IPS-NIHi11 (cell line): Measurements from ENCODE around the gene FASTKD3.

ENCODE experiments used
- DNase-seq: peaks from one replicate; pipeline ENCODE4 v3.0.0; 2012; ENCODE audit warnings: mixed read lengths, low spot score

Gene FASTKD3

DNA sequence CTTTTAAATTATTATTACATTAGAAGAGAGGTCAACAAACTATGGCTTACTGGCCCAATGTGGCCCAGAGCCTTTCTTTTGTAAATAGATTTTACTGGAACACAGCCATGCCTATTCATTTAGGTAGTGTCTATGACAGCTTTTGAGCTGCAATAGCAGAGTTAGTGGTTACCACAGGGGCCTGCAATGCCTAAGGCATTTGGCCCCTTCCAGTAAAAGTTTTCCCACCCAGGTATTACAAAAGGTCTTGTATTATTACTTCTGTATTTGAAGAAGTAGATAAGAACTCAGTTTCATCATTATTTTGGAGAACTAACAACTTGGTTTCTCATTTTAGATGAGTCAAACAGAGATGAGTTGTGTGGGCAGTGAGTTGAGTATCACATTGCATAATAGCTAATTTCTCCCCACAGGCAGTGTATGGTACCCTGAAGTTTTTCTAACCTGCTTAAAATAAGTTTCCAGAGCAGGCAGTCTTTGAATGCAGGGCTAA is 9.6 kb upstream of the FASTKD3 start:
- no peak for DNase-seq

DNA sequence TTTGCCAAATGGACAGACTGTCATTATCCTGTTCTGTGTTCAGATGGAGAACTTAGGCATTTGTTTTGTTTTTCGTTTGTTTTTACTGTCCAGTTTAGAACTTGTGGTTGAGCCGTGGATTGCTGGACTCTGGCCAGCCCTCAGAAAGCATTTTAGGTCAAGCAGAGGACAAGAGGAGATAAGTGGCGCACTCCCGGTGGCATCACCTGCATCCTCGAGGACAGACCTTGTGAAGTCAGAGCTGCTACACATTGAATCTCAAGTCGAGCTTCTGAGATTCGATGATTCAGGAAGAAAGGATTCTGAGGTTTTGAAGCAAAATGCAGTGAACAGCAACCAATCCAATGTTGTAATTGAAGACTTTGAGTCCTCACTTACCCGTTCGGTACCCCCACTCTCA is 9.0 kb upstream of the FASTKD3 start:
- DNase-seq: no peak

DNA sequence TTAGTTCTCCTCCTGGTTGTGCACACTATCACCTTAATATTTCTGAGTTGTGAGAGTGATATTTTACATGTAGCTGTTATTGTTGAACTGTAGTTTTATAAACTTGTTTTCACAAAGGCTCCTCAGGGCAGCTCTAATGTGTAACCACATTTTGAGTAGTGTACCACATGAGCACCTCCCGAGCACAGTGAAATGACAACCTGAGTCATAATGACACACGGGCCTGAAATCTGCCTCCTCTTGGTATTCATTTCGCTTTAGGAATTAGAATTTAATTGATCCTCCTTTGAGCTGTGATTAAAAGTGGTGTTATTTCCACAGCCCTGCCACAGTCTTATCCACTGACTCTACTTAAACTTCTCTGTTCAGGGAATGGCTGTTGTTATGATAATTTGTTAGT is 8.0 kb upstream of the FASTKD3 start:
- no peak for DNase-seq

DNA sequence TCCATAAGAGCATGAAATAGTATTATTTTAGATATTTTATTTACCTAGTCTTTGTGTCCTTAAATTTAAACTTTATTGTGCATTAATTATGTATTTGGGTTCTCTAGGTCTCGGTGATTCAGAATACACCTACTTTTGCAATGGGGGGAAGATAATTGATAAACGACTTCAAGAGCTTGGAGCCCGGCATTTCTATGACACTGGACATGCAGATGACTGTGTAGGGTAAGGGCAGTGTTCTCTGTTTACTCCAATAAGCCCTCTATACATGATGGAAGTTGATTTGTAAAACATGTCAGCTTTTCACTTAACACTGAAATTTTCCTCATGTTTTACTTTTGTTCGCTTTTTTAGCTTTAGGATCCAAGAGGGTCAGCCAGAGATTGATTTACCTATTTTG is 6.3 kb upstream of the FASTKD3 start:
- no peak for DNase-seq

DNA sequence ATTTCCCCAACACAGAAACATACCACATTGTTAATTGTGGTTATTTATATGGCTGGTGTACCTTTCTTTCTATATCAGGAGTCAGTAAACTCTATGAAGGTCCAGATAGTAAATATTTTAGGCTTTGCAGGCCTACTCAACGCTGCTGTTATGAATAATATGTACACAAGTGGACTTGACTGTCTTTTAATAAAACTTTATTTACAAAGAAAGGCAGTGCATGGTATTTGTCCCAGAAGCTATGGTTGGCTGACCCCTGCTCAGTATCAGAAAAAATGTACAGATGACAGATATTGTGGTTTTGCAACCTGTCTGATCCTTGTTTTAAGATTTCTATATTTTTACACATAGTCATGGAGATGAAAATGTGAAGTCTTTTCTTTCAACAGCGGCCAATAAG is 5.8 kb upstream of the FASTKD3 start:
- no peak for DNase-seq

DNA sequence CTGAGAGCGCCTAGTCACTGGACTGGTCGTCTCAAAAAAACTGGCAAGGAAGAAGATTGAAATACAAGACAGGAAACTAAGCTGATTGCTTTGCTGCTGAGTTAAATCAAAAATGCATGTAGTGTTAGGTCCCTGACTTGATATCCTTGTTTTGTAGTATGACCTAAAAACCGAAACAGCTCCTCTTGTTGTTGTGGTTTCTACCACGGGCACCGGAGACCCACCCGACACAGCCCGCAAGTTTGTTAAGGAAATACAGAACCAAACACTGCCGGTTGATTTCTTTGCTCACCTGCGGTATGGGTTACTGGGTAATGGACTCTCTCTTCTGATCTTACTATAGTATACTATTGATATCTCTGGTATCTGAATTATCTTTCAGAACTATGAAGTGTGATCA is 4.4 kb upstream of the FASTKD3 start:
- no peak for DNase-seq

DNA sequence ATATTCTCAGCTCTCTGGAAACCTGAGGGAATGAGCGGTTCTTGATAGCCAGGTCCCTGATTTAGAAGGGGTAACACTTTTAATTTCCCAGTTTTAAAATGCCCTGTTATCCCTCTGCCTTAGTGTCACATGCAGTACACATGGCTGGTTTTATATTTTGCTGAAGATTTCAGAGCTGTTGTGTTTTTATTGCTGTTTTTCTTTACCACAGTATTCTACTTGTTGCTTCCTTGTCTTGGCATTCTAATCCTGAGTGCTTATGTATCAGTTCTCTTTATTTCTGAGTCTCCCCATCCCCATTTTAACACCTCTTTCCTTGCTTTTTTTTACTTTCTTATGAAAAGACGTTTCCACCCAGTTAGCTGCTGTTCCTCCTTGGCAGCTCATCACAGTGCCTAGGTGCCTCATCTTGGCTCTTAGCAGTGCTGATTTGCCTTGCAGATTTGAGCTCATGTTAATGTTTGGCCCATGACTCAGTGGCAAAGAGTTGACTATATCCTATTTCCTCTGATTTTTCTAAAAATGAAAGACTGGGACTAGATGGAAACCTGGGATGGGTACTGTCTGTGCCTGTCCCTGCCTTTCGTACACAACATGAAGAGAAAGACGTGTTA is 3.8 kb upstream of the FASTKD3 start:
- no peak for DNase-seq

DNA sequence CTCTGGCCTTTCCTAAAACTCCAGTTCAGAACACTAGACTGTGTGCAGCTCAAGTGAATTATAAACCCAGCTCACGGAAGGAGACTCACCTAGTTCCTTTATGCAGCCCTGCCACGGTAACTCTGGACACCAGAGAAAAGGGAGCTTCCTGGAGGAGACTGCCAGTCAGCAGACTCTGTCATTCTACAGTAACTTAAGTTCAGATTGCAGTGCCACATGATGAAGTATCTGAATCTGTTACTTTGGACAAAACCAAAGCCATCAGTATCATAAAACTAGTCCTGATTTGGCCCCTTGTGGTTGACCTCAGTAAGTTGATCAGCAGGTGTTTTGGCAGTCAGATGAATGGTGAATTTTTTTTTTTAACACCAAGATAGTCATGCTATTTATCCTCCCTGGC is 2.8 kb upstream of the FASTKD3 start:
- DNase-seq: no peak

DNA sequence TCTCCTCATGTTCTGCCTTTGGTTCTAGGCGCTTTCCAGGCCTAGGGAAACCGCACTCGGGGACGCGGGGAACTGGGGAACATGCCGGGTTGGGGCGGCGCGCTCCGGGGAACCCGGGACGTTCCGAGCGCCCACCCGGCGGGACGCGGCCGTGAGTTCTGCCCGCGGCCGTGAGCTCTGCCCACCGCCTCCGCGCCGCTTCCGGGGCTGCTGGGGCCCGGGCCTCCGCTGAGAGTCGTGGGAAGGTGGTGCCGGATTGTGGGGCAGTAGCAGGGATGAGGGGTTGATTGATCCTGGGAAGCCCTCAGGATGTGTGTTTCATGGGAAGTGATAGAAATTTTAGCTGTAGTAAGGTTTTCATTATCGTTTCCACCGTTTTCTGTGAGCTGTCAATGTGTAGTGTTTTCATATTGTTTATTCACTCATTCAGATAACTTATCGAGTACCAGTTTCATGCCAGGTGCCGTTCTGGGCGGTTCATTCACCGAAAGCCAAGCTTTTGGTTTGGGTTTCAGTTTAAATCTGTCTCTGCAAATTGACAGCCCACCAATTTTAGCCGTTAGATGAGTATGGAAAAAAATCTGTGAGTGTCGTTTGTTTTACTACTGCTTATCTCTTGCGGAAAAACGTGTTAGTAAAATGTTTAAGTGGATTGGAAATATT is 774 bp upstream of the FASTKD3 start:
- peak; percentile 19 for DNase-seq

DNA sequence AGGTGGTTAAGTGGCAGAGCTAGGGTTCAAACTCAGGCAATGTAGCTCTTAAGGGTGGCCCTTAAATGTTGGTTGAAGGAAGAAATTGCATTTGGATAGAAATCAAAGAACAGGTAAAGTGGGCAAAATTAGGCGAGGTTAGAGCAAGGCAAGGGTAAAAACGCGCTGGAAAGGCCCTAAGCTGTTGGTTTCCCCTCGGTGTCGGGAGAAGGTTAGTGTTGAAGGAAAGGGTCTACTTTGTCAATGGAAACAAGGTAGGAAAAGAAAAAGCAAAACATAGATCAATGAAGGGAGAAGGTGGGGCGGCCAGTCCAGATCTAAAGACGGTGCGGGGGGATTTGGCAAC is 431 bp downstream of the FASTKD3 start:
- DNase-seq: no peak

DNA sequence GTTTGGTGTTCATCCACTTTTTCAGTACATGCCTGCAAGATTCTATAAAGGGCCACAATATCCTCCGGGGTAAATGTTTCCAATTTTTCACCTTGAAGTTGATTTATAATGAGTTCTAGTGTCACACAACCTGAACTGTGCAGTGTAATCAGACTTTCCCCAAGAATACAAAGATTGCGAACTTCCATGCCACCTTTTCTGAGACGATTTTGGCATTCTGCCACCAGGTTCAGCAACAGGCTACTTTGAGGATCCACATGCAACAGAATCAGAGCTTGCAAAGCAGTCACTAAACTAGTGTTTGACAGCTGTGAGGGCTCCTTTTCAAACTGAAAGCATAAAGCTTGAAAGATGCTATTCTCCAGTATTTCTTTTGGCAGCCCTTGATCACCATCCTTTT is 1.6 kb downstream of the FASTKD3 start:
- DNase-seq: no peak

DNA sequence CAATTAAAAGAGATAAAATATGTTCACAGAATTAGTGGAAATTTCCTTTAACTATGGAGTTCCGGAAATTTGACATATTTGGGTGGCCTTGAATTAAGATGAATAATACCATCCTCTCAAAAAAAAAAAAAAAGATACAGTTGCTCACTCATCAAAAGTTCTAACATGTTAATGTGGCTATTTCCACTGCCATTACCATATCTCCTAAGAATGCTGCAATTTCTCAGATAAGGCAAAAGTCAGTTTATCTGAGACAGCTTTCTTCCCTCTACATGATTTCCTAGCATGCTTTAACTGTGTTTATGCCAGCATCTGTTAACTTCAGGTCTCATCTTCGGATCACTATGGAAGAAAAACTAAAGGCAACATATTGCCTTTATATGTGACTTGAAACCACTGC is 2.6 kb downstream of the FASTKD3 start:
- no peak for DNase-seq

DNA sequence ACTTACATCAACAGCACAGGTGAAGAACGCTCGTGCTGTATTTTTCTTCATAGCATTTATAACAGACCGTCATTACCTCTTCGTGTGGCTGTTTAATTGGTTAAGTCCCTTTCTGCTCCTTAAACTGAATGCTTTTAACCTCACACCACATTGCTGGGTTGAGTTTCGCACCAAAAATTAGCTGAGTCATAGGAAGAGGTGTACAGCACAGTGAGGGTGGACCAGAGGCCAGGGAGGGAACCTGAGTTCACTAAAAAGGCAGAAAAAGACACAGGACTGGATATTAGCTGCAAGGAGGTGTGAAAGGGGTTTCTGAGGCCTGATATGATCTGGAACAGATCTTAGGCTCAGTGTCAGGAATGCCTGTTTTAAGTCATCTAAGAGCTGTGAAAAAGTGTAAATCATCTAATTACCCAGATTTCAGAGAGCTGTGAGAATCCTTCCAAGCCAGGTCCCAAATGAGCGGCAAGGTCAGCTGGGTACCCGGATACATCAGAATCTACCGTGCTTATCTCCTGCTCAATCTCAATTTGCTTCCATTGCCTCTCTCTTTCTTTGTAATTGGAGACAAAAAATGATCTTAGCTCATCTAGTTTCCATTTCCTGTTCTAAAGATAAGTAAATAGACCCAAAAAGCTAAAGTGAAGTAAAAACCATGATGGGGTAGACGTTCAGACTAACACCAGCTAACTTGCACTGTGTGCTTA is 10.8 kb downstream of the FASTKD3 start:
- no peak for DNase-seq

DNA sequence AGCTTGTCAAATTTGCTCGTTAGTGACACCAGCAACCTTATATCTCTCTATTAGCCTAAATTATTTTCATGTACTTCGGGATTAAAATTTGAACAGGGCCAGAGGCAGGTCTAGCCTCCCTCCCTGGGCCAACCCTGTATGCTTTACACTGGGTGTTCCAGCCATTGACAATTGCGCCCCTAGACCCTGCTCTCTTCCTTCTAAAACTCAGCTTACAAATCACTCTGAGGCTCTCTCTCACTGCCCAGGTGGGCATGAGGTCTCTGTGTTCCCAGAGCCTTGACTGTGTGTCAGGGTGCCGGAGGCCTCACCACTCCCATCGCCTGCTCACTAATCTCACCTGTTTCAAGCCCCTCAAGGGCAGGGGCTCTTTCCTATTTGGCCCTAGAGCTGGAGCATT is 11.5 kb downstream of the FASTKD3 start:
- no peak for DNase-seq

DNA sequence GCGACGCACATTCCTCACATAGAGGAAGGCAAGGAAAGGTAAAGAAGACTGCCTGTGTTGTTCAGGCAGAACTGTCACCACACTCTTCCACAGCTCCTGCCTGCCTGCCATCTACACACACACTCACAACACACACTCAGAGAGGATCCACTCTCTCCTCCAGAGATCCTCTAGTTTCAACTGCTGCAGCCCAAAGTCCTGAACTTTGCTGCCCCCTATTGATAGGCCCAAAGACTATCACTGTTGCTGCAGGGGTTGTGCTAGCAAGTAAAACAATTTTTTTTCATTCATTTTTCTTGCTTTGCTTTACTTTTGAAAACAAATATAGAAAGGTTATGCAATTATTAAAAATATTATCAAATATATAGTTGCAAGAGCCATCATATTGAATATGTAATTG is 12.0 kb downstream of the FASTKD3 start:
- peak; percentile 42 for DNase-seq

DNA sequence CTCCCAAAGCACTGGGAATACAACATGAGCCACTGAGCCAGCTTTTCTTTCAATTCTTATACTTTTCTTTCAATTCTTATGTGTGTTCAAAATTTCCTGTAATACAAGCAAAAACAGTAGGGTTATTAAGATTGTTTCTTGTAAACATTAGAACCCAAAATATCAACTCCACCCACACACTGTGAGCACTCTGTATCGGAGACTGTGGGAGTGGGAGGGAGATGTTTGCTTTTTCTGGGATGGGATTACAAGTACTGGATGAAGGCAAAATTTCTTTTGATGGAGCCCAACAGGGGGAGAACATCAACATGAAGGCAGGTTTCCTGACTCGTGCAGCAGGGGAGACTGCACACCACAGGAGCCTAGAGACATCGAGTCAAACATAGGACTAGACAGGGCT is 13.2 kb downstream of the FASTKD3 start:
- DNase-seq: no peak

DNA sequence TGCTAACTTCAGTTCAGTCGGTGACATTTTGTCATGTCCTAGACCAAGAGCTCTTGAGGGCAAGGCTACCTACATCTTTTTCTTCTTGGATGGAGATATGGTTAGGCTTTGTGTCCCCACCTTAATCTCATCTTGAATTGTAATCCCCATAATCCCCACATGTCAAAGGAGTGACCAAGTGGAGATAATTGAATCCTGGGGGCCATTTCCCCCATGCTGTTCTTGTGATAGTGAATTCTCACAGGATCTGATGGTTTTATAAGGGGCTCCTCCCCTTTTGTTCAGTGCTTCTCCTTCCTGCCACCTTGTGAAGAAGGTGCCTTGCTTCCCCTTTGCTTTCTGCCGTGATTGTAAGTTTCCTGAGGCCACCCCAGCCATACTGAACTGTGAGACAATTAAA is 15.8 kb downstream of the FASTKD3 start:
- DNase-seq: no peak

DNA sequence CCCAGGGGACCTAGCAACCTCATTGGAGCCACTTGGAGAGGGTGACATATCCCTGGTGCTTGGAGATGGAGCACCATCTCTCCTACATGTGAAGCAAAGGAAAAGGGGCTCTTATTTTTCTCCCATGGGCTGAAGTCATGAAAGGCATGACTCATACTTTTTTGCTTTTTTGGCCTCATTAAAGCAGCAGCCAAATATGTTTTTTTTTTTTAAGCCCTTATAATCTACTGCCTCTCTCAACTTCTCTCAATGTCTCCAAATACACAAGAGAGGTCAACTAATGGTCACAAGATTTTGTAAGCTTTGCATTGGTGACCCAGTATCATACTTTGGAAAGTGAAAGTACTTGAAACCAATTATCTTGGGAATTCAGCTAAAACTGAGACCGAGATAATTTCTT is 16.3 kb downstream of the FASTKD3 start:
- no peak for DNase-seq

DNA sequence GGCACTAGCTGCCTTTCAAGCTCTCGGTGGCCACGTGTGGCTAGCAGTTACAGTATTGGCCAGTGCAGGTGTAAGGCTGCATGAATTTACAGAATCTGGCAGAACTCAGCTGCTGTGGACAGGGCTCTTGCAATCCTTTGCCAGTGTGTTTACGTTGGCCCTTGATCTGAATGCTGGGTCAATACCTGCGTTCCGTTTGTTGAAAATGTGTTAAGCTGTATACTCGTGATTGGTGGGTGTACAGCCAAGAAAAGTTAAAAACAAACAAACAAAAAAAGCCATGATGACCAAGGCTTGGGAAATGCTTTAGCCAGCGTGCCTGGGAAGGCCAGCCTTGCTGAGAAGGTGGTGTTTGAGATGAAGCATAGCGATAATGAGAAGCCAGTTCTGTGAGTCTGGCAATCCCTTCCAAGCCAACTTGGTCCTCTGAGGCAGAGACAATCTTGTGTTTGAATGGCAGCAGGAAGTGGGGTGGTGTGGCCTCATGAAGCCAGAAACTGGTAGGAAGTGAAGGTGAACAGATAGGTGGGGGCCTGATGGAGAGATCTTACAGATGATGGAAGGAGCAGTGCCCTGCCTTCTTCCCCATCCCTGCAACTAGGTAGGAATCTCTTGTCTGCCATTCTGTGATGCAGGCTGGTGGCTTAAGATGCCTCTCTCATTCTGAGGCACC is 17.1 kb downstream of the FASTKD3 start:
- no peak for DNase-seq

DNA sequence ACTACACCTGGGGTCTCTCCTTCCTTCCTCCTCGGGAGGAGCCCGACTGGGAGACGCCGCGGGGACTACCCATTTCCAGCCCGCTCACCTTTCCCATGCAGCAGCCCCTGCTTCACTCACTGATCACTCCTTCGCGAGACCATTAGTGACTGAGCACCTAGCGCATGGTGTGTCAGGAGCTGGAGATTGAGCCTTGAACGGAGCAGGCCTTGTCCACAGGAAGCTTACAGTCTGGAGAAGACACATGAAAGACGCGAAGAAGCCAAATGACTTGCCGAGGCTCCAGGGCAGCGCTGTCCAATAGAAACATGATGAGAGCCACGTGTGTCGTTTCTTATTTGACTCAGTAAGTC is 17.6 kb downstream of the FASTKD3 start:
- no peak for DNase-seq

DNA sequence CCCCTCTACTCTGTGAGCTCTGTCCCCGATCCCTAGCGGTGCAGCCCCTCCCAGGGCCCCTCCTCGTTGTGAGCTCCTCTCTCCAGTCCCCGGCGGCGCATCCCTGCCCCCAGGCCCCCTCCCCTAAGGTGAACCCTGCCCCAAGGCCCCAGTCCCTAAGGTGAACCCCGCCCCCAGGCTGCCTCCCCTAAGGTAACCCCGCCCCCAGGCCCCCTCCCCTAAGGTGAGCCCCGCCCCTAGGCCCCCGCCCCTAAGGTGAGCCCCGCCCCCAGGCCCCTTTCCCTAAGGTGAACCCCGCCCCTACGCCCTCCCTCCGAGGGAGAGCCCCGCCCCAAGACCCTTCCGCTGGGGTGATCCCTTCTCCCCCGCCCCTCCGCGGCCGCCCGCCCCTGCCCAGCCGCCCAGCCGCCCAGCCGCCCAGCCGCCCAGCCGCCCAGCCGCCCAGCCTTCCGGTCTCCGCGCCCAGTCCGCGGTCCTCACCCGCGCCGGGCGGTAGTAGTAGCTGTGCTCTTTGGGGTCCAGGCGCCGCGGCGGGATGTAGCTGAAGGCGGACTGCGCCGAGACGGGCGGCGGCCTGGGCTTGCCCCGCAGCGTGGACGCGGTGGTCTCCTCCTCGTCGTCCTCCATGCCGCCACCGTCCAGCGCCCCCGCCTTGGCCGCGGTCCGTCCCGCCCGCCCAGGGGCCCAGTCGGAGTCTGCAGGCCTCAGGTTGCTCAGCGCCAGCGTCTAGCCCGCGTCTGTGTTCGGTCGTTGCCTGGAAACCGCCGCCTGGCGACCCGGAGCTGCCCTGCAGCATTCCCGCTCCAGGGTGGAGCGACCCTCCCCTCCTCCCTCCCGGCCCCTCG is 18.2 kb downstream of the FASTKD3 start, which contains the start of gene CFAP90:
TSS of gene CFAP90 (minus strand) at position 739 of the 845 bp plus-strand sequence. CDS start at position 627, 112 bp downstream.
- DNase-seq: peak; percentile 88
